SK-N-SH (cell line): ENCODE measurements around the gene MORN5. TPM values are rescaled to one million over a fixed set of nuclear protein-coding genes. Genes with fewer than 3 reads are reported as not detected.

ENCODE experiments used
- CTCF ChIA-PET: fragments of 300-600, 350-600 bp; formaldehyde crosslinking; extraction: SDS; loops from one replicate; lab custom pipeline; 2021; lab: Yijun Ruan, JAX
- POLR2A ChIA-PET: fragments of 350-600 bp; sonication (Branson Sonifier 250); formaldehyde crosslinking; extraction: SDS; loops from one replicate; lab custom pipeline; 2020; ENCODE audit warnings: antibody characterized with exemption, inconsistent platforms; lab: Yijun Ruan, JAX
- DNase-seq: peaks from one replicate; pipeline ENCODE4 v3.0.0; 2012
- H2AFZ ChIP-seq: fragments of 200-600 bp; sonication (generic); 2 replicates; pipeline ENCODE4 v1.8.1; 2016; ENCODE audit warnings: antibody characterized with exemption, mild to moderate bottlenecking, low read depth
- H3F3A ChIP-seq: fragments of 200-600 bp; sonication (generic); replicated peaks from 2 replicates; pipeline ENCODE3; 2016; ENCODE audit warnings: antibody characterized with exemption, mild to moderate bottlenecking; ENCODE audit not compliant: insufficient read depth
- H3K27ac ChIP-seq, 2 experiments: fragments of 200-500 bp in 1 of 2; fragments of 200-600 bp in 1 of 2; sonication (Bioruptor generic) in 1 of 2; sonication (generic), shearing (Covaris generic) in 1 of 2; 2 replicates each; pipeline versions ENCODE4 v1.5.1 to v1.6.1; 2014 to 2016; ENCODE audit warnings: low read depth in 2 of 2, inconsistent platforms in 1 of 2, low read length in 1 of 2, mild to moderate bottlenecking in 1 of 2, mixed read lengths in 1 of 2
- H3K27me3 ChIP-seq: fragments of 200-600 bp; sonication (generic), shearing (Covaris generic); 2 replicates; pipeline ENCODE4 v1.6.1; 2016; ENCODE audit warnings: mixed run types; ENCODE audit not compliant: insufficient read depth
- H3K36me3 ChIP-seq, 2 experiments: fragments of 200-500 bp in 1 of 2; fragments of 200-600 bp in 1 of 2; sonication (Bioruptor generic) in 1 of 2; sonication (generic) in 1 of 2; replicated peaks in 1 of 2; 2 replicates each; pipeline versions ENCODE3 to v1.5.1; 2014 to 2016; ENCODE audit warnings: low read length in 1 of 2, mild to moderate bottlenecking in 1 of 2; ENCODE audit not compliant: insufficient read depth in 2 of 2, control insufficient read depth in 1 of 2
- H3K4me1 ChIP-seq, 2 experiments: fragments of 200-500 bp in 1 of 2; fragments of 200-600 bp in 1 of 2; sonication (Bioruptor generic) in 1 of 2; sonication (generic), shearing (Covaris generic) in 1 of 2; 2 replicates each; pipeline versions ENCODE4 v1.5.1 to v1.6.1; 2014 to 2016; ENCODE audit warnings: low read depth in 1 of 2, low read length in 1 of 2, mixed run types in 1 of 2; ENCODE audit not compliant: insufficient read depth in 2 of 2, control insufficient read depth in 1 of 2
- H3K4me2 ChIP-seq: fragments of 200-600 bp; sonication (generic), shearing (Covaris generic); 2 replicates; pipeline ENCODE4 v1.6.1; 2017; ENCODE audit warnings: mixed run types
- H3K4me3 ChIP-seq, 2 experiments: fragments of 200-500 bp in 1 of 2; fragments of 200-600 bp in 1 of 2; sonication (Bioruptor generic) in 1 of 2; sonication (generic), shearing (Covaris generic) in 1 of 2; 2 replicates each; pipeline versions ENCODE4 v1.5.1 to v1.8.1; 2014 to 2016; ENCODE audit warnings: low read depth in 2 of 2, inconsistent platforms in 1 of 2, low read length in 1 of 2, mild to moderate bottlenecking in 1 of 2, mixed read lengths in 1 of 2, moderate library complexity in 1 of 2
- H3K79me2 ChIP-seq: fragments of 200-600 bp; sonication (generic); 2 replicates; pipeline ENCODE4 v1.8.1; 2017; ENCODE audit warnings: mild to moderate bottlenecking; ENCODE audit not compliant: insufficient read depth
- H3K9ac ChIP-seq: fragments of 200-600 bp; sonication (generic); 2 replicates; pipeline ENCODE4 v1.6.1; 2017; ENCODE audit warnings: mixed run types
- H3K9me2 ChIP-seq: fragments of 200-600 bp; sonication (generic); 2 replicates; pipeline ENCODE4 v1.6.1; 2017; ENCODE audit warnings: mixed run types
- H3K9me3 ChIP-seq: fragments of 200-600 bp; sonication (generic); 2 replicates; pipeline ENCODE4 v1.6.1; 2017; ENCODE audit warnings: mixed run types, mild to moderate bottlenecking, moderate library complexity
- H4K20me1 ChIP-seq: fragments of 200-600 bp; sonication (generic); 2 replicates; pipeline ENCODE4 v1.6.1; 2017; ENCODE audit warnings: mild to moderate bottlenecking, mixed run types; ENCODE audit not compliant: insufficient read depth
- CTCF ChIP-seq: fragments of 200-600 bp; sonication (generic); IDR thresholded peaks from 2 replicates; pipeline ENCODE4 v1.6.1; 2017; ENCODE audit warnings: antibody characterized with exemption, mild to moderate bottlenecking, moderate library complexity
- EZH2phosphoT487 ChIP-seq: fragments of 200-600 bp; sonication (generic); IDR thresholded peaks from 2 replicates; pipeline ENCODE4 v1.6.1; 2017; ENCODE audit warnings: low read depth, mixed run types, mild to moderate bottlenecking, antibody characterized with exemption, moderate library complexity, borderline replicate concordance
- FOXM1 ChIP-seq: IDR thresholded peaks from 2 replicates; pipeline ENCODE4 v1.4.0; 2012; ENCODE audit warnings: low read depth, mild to moderate bottlenecking
- GABPA ChIP-seq: IDR thresholded peaks from 2 replicates; pipeline ENCODE4 v1.4.0; 2012; ENCODE audit warnings: low read depth, mild to moderate bottlenecking
- MAX ChIP-seq: IDR thresholded peaks from 2 replicates; pipeline ENCODE4 v1.4.0; 2012; ENCODE audit warnings: low read depth
- NFIC ChIP-seq: IDR thresholded peaks from 2 replicates; pipeline ENCODE4 v1.4.0; 2012; ENCODE audit warnings: borderline replicate concordance
- NRF1 ChIP-seq: IDR thresholded peaks from 2 replicates; pipeline ENCODE4 v1.6.1; 2012; ENCODE audit warnings: low read depth, mild to moderate bottlenecking, low read length
- POLR2AphosphoS5 ChIP-seq: IDR thresholded peaks from 2 replicates; pipeline ENCODE4 v1.6.1; 2012; ENCODE audit warnings: low read depth, low read length
- RAD21 ChIP-seq: IDR thresholded peaks from 2 replicates; pipeline ENCODE4 v1.6.1; 2012; ENCODE audit warnings: mild to moderate bottlenecking, low read length
- SIN3A ChIP-seq: IDR thresholded peaks from 2 replicates; pipeline ENCODE4 v1.6.1; 2012; ENCODE audit warnings: low read depth, mild to moderate bottlenecking, low read length, moderate library complexity, borderline replicate concordance
- SMC3 ChIP-seq: IDR thresholded peaks from 2 replicates; pipeline ENCODE4 v1.6.1; 2012; ENCODE audit warnings: low read depth, low read length, improper control_type of control experiment
- WGBS: methylation state at CpG from one replicate; pipeline ENCODE4 v1.1.6; 2017; ENCODE audit warnings: low lambda C conversion rate; 5-methylcytosine and 5-hydroxymethylcytosine counted together
- polyA plus RNA-seq, 3 experiments: library from polyadenylated mRNA; depleted of rRNA; stranded (reverse); fragments of >200 nt; gene quantifications; 2 replicates each; pipeline ENCODE4 v1.2.3, GENCODE V29; 2012

MORN5 gene
- polyA plus RNA-seq, 1 of the 3 experiments (the other 2 are of a cell fraction), result not detected

GRCh38 chr9:122120316-122121071 lies 39.2 kb upstream of the MORN5 start:
- H3K4me2 ChIP-seq, result no peak overlapping the region
- POLR2A ChIA-PET, result no interaction called here

GRCh38 chr9:122121391-122121790 lies 38.3 kb upstream of the MORN5 start:
- ChIA-PET POLR2A (no interaction called here), CTCF (interaction anchor here (0.6 to 15.3 kb wide), 14 partner anchors 11 to 575 kb away, joined by 3 to 528 read pairs (median 28); partner anchors contain the start of genes MORN5, NDUFA8 and TTLL11)
- Histone ChIP-seq H3K27me3 (no peaks in the 10 kb centered on the region), H4K20me1 (no peaks in the 10 kb centered on the region), H3F3A (no peaks in the 10 kb centered on the region), H3K4me1 (peaks cover 6 to 7% of the 10 kb centered on the region in 2 experiments; a peak in 2 of 4 replicates), H3K27ac (no peak overlapping the region), H3K9me2 (no peaks in the 10 kb centered on the region), H3K4me2 (no peak overlapping the region), H2AFZ (no peak overlapping the region), H3K9me3 (no peaks in the 10 kb centered on the region), H3K9ac (no peak overlapping the region), H3K4me3 (no peak overlapping the region), H3K36me3 (no peaks in the 10 kb centered on the region), H3K79me2 (no peaks in the 10 kb centered on the region)
- no peak for DNase-seq
- TF ChIP-seq POLR2AphosphoS5 (no peak), CTCF (no peak), SMC3 (no peak), FOXM1 (no peak)
- 100% methylated on average over 3 of the region's 10 CpGs for WGBS

More at GRCh38 chr9:122120316-122121071, 39.2 kb upstream of the MORN5 start:
- no peak for DNase-seq
- CTCF ChIA-PET, result interaction anchor here (0.8 to 15.3 kb wide), 9 partner anchors 10 to 227 kb away, joined by 3 to 528 read pairs (median 46); partner anchors contain the start of genes MORN5, NDUFA8 and TTLL11
- Histone ChIP-seq H3K27ac (no peak overlapping the region), H3K9me3 (no peaks in the 10 kb centered on the region), H4K20me1 (no peaks in the 10 kb centered on the region), H3K79me2 (no peaks in the 10 kb centered on the region), H3F3A (no peaks in the 10 kb centered on the region), H3K36me3 (no peaks in the 10 kb centered on the region), H3K9ac (no peak overlapping the region), H3K27me3 (no peaks in the 10 kb centered on the region; the same call in 1 of the 2 replicates), H3K4me1 (peaks cover 0 to 6% of the 10 kb centered on the region in 2 experiments; a peak in 1 of 4 replicates), H3K9me2 (no peaks in the 10 kb centered on the region), H2AFZ (no peak overlapping the region), H3K4me3 (no peak overlapping the region)
- WGBS, result 73% methylated on average over 7 of the region's 10 CpGs
- TF ChIP-seq SMC3 (no peak), RAD21 (no peak), EZH2phosphoT487 (no peak), GABPA (no peak)

GRCh38 chr9:122121931-122122330 lies 37.8 kb upstream of the MORN5 start:
- Histone ChIP-seq H3K9me2 (no peaks in the 10 kb centered on the region), H3K79me2 (no peaks in the 10 kb centered on the region), H3K9me3 (no peaks in the 10 kb centered on the region), H4K20me1 (no peaks in the 10 kb centered on the region), H3K9ac (no peak overlapping the region), H3K27ac (no peak overlapping the region), H2AFZ (no peak overlapping the region), H3K4me3 (no peak overlapping the region), H3K4me2 (no peak overlapping the region), H3K36me3 (no peaks in the 10 kb centered on the region), H3K27me3 (no peaks in the 10 kb centered on the region), H3K4me1 (peaks cover 6 to 8% of the 10 kb centered on the region in 2 experiments; a peak in 2 of 4 replicates), H3F3A (no peaks in the 10 kb centered on the region)
- CTCF ChIA-PET, result interaction anchor here (0.6 to 15.3 kb wide), 21 partner anchors 8 to 576 kb away, joined by 3 to 528 read pairs (median 11); partner anchors contain the start of genes MORN5, NDUFA8 and TTLL11
- 78% methylated on average over 6 of the region's 6 CpGs for WGBS
- no peak for DNase-seq
- TF ChIP-seq SIN3A (no peak), MAX (no peak), NFIC (no peak), EZH2phosphoT487 (no peak), GABPA (no peak), POLR2AphosphoS5 (no peak), NRF1 (no peak)
- POLR2A ChIA-PET, result no interaction called here
